Raji (cell line): ENCODE measurements around the gene LYPD3.

Source experiments
- POLR2A ChIP-seq: IDR thresholded peaks from 2 replicates; pipeline ENCODE4 v1.6.1; 2011; ENCODE audit warnings: low read depth, low read length, control low read depth; ENCODE audit not compliant: insufficient read depth

The LYPD3 gene

DNA sequence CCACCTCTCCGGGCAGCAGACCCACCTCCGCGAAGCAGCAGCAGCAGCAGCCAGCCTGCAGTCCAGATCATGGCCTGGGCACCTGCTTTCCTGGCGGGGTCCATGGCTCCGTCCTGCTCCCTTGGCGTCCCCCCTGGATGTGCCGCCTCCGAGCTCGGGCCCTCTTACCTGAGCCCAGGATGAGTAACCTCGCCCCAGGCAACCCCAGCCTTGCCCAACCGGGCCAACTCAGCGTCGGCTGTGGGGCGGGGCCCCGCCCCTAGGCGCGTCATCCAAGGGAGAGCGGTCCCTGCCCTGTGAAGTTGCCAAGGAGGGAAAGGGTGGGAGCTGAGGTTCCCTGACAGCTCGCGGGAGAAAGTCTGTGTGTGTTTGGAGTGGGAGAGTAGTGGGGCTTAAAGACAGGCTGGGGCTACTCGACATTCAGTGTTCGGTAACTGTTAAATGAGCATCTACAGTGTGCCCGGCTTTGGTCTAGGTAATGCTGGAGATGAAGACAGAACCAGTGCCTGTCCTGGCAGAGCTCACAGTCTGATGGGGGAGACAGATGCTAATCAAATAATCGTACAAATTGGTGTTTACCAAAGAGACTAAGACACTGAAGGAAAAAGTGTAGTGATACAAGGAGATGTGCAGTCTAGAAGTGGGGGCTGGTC, at the start of gene LYPD3:
Gene LYPD3 (minus strand): TSS at position 141 of the 653 bp plus-strand sequence. CDS start 37 bp downstream, at position 104.
- TF ChIP-seq POLR2A, result no peak

DNA sequence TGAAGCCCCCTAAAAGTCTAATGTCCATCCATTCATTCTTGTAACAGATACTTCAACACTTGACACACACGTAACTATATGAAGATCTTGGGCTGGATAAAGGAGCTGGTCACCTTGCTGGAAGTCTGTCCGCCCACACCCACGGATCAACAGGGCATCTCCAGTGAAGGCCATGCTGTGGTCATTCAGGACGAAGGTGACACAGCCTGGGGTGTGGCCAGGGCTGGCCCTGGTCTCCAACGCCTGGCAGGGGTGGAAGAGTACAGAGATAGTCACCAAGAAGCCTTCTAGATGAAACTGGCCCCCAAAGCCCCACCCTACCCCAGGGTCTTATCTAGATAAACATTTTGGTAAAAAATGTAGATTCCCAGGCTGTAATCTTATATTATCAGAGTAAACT, 45.9 kb upstream of the LYPD3 start:
- TF ChIP-seq POLR2A, result no peak

DNA sequence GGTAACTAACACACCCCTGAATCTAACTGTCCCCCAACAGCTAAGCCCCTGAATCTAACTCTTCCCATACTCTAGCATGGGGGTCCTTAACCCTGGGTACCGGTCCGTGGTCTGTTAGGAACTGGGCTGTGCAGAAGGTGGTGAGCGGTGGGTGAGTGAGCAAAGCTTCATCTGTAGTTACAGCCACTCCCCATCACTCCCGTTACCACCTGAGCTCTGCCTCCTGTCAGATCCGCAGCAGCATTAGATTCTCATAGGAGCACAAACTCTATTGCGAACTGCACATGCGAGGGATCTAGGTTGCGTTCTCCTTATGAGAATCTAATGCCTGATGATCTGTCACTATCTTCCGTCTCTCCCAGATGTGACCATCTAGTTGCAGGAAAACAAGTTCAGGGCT, 45.3 kb upstream of the LYPD3 start:
- TF ChIP-seq POLR2A, result no peak

DNA sequence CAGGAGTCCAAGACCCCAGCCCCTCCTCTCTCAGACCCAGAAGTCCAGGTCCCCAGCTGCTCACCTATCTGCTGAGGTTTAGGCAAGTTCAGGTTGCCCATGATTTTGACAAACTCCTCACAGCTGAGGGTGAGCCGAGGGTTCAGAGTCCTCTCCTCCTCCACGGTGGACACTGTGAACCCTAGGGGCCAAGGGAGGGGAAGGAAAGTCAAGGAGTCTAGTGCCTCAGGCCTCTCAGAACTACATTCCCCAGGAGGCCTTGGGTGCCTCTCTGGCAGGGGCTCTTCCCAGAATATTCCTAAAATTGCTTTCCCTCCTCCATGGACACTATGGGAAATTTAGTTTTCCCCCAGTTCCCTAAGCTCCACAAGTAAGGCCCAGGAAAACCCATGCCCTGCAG, 42.5 kb upstream of the LYPD3 start:
- TF ChIP-seq POLR2A, result no peak

DNA sequence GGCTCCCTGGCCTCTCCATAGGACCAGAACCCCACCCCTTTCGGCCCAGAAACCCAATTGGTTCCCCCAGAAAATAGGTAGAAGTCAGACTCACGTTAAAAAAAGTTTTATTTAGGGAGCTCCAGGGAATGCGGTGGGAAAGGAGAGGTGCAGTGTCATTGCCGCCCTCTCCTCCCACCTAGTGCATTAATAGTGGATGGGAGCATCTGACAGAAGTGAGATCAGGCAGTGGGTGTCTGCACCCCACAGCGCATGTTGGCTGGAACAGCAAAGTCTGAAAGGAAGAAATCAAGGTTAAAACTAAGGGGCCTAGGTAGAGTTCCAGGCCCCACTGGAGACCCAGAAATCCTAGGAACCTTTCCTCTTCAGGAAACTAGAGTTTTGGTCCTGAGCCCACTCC, 41.2 kb upstream of the LYPD3 start:
- TF ChIP-seq POLR2A, result no peak

DNA sequence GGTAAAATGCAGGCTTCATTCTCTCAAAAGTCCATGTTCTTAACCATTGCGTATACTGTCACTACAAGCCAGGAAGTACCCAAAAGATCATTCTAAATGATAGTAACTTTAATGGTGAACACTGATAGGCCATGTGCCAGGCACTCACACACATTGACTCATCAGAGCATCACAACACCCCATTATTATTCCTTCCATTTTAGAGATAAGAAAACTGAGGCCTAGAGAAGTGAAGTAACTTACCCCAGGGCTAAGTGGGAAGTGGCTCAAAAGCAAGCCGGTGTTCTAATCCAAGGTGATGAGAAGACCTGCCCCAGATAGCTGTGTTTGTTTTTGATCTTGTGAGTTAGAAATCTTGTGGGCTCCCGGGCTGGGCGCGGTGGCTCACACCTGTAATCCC, 40.5 kb upstream of the LYPD3 start:
- no peak for TF ChIP-seq POLR2A

DNA sequence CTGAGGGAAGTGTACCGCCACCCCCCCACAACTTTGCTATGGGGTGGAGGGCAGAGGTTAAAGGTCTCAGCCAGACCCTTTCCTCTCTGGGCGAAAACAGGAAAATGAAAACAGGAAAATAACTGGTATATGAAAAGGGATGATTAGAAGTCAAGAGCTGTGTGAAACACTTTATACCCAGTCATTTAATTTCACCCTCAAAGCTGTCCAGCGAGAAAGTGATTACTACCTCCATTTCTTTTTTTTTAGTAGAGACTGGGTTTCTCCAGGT, 39.7 kb upstream of the LYPD3 start:
- no peak for TF ChIP-seq POLR2A

DNA sequence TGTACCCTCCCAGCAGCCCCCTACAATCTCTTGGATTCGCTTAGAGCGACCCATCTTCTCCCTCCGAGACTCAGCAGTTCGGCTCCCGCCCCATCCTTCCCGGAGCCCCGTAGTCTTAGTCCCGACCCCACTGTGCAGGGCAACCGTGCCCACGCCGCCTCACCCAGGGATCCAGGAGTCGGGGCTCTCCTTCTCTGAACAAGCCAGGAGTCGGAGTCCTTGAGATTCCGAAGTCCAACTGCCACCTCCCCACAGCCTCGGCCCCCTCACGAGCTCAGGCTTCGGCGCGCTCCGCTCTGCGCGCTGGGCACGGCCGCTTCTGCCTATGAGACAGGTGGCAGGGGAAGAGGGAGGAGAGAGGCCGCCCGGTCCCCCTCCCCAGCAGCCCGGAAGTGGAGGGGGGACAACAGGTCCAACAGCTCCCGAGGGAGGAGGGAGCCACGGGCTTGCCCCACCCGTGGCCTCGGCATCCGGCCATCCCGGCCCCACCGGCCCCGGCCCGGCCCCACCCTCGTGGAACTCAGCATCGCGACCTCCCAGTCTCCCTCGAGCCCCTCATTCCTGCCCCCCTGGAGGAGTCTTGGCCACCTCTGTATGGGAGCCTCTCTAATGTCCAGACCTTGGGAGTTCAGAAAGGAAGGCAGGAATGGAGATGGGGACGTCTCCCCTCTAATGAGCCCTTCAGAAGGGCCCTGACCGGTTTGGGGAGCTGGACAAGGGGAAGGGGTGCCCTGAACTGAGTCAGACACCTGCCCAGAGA, 39.2 kb upstream of the LYPD3 start, which contains the start of gene PHLDB3:
Gene PHLDB3 (minus strand): TSS at position 321 of the 760 bp plus-strand sequence. CDS start 628 bp downstream, outside the sequence.
- no peak for TF ChIP-seq POLR2A

DNA sequence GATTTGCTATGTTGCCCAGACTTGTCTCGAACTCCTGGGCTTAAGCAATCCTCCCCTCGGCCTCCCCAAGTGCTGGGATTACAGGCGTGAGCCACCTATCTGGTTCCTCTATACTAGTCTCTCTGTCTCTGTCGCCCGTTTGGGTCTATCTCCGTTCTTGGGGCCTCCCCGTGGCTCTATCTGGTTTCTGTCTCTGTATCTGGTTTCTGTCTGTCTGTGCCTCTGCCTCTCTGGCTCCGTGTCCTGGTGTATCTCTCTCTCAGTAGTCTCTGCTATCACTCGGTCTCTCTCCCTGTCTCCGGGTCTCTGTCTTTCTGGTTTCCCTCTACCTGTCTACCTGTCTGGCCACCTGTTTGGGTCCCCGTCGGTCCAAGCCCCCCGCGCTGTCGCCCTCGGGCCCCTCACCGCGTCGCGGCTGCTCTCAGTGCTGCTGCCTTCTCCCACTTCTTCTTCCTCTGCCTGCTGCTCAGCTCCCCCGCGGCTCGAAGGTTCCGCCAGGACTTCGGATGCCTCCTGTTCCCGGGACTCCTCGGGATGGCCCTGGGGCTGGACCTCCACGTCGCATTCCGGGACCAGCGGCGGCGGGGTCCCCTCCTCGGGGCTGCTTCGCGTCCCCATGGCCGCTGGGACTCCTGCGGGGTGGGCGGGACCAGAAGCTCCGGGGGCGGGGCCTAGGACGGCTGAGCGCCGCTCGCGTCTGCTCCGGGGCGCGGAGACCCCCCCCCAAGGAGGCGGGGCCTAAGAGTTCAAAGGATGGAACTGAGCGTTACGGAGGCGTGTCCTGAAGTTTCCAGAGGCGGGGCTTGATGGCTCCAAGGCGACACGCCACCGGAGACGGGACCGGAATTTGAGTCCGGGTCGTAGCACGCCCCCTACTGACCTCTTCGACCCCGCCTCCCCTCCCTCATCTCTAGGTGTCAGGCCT, 38.4 kb upstream of the LYPD3 start:
- peak; percentile 67 for TF ChIP-seq POLR2A

DNA sequence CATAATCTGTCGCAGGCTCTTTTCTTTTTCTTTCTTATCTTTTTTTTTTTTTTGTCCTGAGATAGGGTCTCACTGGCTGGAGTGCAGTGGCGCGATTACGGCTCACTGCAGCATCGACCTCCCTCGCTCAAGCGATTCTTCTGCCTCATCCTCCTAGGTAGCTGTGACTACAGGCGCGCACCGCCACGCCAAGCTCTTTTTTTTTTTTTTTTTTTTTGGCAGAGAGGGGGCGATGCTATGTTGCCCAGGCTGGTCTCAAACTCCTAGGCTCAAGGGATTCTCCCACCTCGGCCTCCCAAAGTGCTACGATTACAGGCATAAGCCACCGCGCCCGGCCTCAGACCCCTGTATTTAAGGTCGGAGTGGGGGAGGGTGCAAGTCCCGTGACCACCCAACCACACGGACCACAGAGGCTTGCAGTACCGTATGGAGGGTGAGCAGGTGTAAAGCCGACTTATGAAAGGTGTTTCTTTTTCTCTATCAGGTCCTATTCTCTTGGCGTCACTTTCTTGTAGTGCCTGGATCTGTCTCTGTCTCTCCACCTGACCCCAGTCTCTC, 37.1 kb upstream of the LYPD3 start:
- TF ChIP-seq POLR2A, result no peak

DNA sequence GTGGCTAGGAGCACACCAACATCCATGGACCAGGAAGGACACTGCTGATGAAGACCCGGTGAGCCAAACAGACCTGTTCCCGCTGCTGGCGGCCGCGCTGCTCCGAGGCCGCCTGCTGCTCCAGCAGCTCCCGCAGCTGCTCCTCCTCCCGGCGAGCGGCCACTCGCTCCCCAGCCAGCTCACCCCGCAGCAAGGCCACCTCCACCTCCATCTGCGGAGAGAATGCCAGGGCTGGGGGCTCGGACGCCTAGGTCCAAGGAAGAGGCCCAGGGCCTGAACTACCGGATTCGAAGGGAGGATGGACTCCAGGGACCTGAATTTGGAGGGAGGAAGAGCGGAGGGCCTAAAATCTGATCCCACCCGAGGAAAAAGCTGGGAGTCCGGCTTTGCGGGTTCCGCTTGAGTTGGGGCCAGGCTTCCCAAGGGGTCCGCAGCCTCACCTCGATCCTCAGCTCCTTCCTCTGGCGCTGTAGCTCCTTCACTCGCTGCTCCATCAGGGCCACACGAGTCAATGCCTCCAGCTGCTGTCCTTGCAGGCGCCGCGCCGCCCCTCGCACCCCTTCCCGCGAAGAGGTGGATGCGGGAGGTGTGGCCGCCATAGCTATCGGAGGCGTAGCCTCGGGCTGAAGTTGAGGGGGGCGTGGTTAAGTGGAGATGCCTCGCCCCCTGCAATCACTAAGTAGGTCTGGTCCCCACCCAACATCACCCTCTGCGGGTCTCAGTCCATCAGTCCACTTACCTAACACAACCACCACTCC, 36.4 kb upstream of the LYPD3 start:
- no peak for TF ChIP-seq POLR2A

DNA sequence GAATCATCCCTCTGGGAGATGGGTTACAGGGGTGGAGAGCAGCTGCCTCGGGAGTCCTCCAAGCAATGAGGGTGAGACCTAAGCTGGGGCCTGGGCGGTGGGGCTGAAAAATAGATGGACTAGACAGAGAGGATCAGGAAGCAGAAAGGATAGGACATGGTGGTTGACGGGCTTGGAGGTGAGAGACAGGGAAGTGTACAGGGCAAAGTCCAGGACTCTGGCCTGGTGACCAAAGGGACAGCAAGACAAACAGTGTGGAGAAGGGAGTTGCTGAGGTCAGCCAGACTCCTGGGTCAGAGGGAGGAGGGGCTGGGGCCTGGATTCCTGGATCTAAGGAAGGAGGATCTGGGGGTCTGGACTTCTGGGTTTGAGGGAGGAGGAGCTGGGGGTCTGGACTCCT, 33.6 kb upstream of the LYPD3 start:
- TF ChIP-seq POLR2A, result no peak

DNA sequence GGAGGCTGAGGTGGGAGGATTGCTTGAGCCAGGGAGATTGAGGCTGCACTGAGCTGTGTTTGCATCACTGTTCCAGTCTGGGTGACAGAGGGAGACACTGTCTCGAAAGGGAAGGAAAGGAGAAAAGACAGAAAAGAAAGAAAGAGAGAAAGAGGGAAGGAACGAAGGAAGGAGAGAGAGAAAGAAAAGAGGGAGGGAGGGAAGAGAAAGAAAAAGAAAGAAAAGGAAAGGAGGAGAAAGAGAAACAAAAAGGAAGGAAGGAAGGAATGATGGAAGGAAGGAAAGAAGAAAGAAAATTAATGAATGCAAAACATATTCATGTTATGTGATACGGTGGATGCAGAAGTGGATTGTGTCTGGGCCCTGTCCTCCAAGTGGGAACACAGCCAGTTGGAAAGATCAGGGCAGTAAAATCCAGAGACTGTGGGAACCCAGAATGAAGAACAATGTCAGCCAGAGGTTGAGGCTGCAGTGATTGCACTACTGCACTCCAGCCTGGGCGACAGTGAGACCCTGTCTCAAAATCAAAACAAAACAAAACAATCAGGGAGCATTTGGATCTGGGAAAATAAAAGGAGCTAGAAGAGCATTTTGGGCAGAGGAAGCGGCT, 32.9 kb upstream of the LYPD3 start:
- no peak for TF ChIP-seq POLR2A

DNA sequence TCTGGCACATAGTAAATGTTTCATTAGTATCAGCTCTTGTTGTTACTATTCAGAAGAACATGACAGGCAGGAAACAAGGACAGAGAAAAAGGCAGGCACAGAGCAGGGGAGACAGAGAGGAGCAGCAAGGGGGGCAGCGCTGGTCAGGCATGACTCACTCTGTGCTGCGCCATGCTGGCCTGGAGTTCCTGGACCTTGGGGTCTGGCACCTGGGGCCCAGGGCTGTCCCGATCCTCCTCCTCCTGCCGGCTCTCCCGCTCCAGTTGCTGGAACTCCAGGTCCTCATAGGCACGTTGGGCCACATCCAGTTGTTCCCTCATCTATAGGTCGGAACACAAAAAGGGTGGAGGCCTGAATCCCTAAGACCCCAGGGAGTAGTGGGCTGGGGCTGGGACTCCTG, 31.6 kb upstream of the LYPD3 start:
- no peak for TF ChIP-seq POLR2A

DNA sequence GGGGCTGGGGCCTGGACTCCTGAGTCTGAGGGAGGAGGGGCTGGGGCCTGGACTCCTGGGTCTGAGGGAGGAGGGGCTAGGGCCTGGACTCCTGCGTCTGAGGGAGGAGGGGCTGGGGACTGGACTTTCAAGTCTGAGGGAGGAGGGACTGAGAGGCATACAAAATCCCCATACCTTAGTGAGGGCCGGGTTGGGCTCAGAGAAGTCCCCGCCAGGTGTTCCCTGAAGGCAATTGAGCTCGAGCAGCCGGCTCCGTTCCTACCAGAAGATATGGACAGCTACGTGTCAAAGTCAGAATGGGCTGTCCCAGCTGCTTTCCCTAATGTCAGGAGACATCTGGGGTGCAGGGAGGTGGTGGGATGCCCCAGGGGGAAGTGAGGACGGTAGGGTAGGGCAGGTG, 29.7 kb upstream of the LYPD3 start:
- no peak for TF ChIP-seq POLR2A

DNA sequence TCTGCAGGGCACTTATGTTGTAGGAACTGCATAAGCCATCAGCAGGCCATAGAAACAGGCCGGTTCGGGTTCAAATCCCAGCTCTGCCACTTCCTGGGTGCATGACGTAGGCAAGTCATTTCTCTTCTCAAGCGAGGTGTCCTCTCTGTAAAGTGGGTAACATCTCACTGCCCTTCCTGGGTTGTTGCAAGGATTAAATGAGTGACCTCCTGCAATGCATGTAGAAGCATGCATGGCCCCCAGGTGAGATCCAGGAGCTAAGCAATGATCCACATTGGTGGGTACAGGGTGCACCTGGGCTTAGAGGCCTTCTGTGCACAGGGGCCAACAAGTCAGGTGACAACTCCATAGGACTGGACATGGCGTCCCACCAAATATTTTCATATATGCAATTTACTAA, 25.4 kb upstream of the LYPD3 start:
- TF ChIP-seq POLR2A, result no peak
